MCF 10A (cell line): ENCODE results near the gene CCDC9B. TPM values are rescaled to one million over a fixed set of nuclear protein-coding genes. Genes with fewer than 3 reads are reported as not detected.

Experiments
- BruUV-seq: library from RNA; stranded (reverse); fragments of 400-500 nt; replicated peaks from 2 replicates; lab custom pipeline; 2021; lab: Mats Ljungman, UMichigan
- CTCF ChIA-PET: fragments of 300-600 bp; sonication (Branson Sonifier 250); formaldehyde crosslinking; extraction: SDS; loops from one replicate; lab custom pipeline; 2021; ENCODE audit warnings: antibody characterized with exemption, inconsistent platforms; lab: Yijun Ruan, JAX
- POLR2A ChIA-PET: fragments of 300-600, 350-650 bp; sonication (Branson Sonifier 250); formaldehyde crosslinking; extraction: SDS; loops from one replicate; lab custom pipeline; 2020; ENCODE audit warnings: antibody characterized with exemption, inconsistent platforms; lab: Yijun Ruan, JAX
- DNase-seq: peaks from one replicate; pipeline ENCODE4 v3.0.0-alpha.2; 2018; ENCODE audit not compliant: unreplicated experiment
- H3K27ac Mint-ChIP-seq: one replicate; pipeline ENCODE4 v1.8.0; 2022; ENCODE audit warnings: mild to moderate bottlenecking, low read depth, mixed read lengths; ENCODE audit not compliant: unreplicated experiment
- H3K27me3 Mint-ChIP-seq: one replicate; pipeline ENCODE4 v1.8.0; 2022; ENCODE audit warnings: mixed read lengths; ENCODE audit not compliant: insufficient read depth, unreplicated experiment
- H3K36me3 Mint-ChIP-seq: one replicate; pipeline ENCODE4 v1.8.0; 2022; ENCODE audit warnings: mild to moderate bottlenecking, moderate library complexity, mixed read lengths; ENCODE audit not compliant: insufficient read depth, unreplicated experiment
- H3K4me1 Mint-ChIP-seq: one replicate; pipeline ENCODE4 v1.8.0; 2022; ENCODE audit warnings: mixed read lengths; ENCODE audit not compliant: insufficient read depth, unreplicated experiment
- H3K4me3 Mint-ChIP-seq: one replicate; pipeline ENCODE4 v1.8.0; 2022; ENCODE audit warnings: mild to moderate bottlenecking, moderate library complexity, mixed read lengths; ENCODE audit not compliant: unreplicated experiment
- H3K9me3 Mint-ChIP-seq: one replicate; pipeline ENCODE4 v1.8.0; 2022; ENCODE audit warnings: mixed read lengths; ENCODE audit not compliant: unreplicated experiment
- intact Hi-C: fragments of 100-400 bp; cut with micrococcal nuclease; formaldehyde crosslinking; loops from 2 replicates; pipeline ENCODE4 v1.14.1; 2022
- total RNA-seq: library from RNA; stranded (reverse); gene quantifications from 2 replicates; pipeline ENCODE4 v1.2.3, GENCODE V29; 2022
- TF ChIP-seq, protein P1 (sequence below): fragments of 200-600 bp; IDR thresholded peaks from one replicate; pipeline ENCODE4 v1.8.0; 2022; ENCODE audit warnings: antibody characterized with exemption, mild to moderate bottlenecking; ENCODE audit not compliant: unreplicated experiment

CCDC9B gene
- total RNA-seq, 1 experiment from 2014 or later: 36.0 TPM

- intact Hi-C loops: no loop called here
- no peak for DNase-seq
- Mint-ChIP-seq H3K4me3 (no peak within 1 kb of the TSS), H3K27ac (no peak within 1 kb of the TSS), H3K27me3 (peaks cover 13% of the 10 kb centered on the region), H3K4me1 (no peaks in the 10 kb centered on the region), H3K9me3 (no peaks in the 10 kb centered on the region), H3K36me3 (no peaks in the 10 kb centered on the region)
- no TSS peak for BruUV-seq
- TF ChIP-seq, protein P1, sequence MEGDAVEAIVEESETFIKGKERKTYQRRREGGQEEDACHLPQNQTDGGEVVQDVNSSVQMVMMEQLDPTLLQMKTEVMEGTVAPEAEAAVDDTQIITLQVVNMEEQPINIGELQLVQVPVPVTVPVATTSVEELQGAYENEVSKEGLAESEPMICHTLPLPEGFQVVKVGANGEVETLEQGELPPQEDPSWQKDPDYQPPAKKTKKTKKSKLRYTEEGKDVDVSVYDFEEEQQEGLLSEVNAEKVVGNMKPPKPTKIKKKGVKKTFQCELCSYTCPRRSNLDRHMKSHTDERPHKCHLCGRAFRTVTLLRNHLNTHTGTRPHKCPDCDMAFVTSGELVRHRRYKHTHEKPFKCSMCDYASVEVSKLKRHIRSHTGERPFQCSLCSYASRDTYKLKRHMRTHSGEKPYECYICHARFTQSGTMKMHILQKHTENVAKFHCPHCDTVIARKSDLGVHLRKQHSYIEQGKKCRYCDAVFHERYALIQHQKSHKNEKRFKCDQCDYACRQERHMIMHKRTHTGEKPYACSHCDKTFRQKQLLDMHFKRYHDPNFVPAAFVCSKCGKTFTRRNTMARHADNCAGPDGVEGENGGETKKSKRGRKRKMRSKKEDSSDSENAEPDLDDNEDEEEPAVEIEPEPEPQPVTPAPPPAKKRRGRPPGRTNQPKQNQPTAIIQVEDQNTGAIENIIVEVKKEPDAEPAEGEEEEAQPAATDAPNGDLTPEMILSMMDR: no peak
- ChIA-PET POLR2A (interaction anchor here (0.9 kb wide), 1 partner anchor 48 kb away, joined by 3 read pairs; no protein-coding TSS in a partner anchor), CTCF (interaction anchor here (1.4 to 13.6 kb wide), 3 partner anchors 12 to 31 kb away, joined by 9 to 137 read pairs (median 28); no protein-coding TSS in a partner anchor)
Measured at GRCh38 chr15:40307421-40308211, 33.1 kb downstream of the CCDC9B start, which contains the start of gene PLCB2. Gene PLCB2, minus strand, starts transcription at chr15:40307935. Its CDS starts 263 bp downstream, at chr15:40307672.

DNA sequence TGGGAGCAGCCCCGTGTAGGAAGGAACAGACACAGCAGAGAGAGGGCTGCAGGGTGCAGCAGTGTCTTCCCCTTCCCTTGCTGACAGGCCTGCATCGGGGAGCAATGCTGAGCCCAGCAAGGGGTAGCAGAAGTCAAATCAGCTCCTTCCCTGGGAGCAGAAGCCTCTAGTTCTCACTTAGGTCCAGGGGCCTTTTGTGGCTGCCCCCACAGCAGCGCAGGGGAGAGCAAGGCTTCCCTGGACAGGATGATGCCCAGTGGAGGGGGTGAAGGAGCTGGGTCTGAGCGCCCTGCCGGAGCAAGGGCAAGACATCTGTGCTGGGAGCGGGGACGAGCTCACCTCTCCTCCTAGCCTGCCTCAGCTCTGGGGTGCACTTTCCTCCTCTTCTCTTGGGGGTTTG is 33.8 kb downstream of the CCDC9B start:
- Mint-ChIP-seq H3K36me3 (no peaks in the 10 kb centered on the region), H3K4me3 (no peak overlapping the region), H3K4me1 (no peaks in the 10 kb centered on the region), H3K27me3 (peaks cover 13% of the 10 kb centered on the region), H3K9me3 (no peaks in the 10 kb centered on the region), H3K27ac (no peak overlapping the region)
- DNase-seq: no peak
- intact Hi-C loops: no loop called here
- ChIA-PET CTCF (interaction anchor here (5.8 to 13.6 kb wide), 2 partner anchors 17 to 30 kb away, joined by 28 to 137 read pairs; no protein-coding TSS in a partner anchor), POLR2A (interaction anchor here (0.6 kb wide), 1 partner anchor 1863 kb away, joined by 5 read pairs; no protein-coding TSS in a partner anchor)
- TF ChIP-seq, protein P1: no peak
- BruUV-seq: no TSS peak

DNA sequence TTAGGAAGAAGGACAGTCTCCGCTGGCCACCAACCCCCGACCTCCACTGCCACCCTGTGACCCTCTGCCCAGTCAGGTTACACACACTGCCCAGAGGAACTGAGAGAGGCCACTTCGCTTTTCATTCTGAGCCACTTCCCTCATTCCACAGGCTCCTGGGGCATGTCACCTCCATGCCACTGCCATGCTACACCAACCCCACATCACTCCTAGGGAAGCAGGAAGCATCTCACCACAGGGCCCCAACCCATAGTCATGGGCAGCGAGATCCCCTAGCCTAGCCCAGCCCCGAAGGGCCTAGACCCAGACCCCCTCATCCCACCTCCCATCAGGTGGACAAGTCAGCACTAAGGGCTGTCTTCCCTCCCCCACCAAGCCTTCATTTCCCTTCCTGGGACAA is 34.4 kb downstream of the CCDC9B start:
- intact Hi-C loops: no loop called here

More for the DNA sequence above, 34.4 kb downstream of the CCDC9B start:
- BruUV-seq: no TSS peak
- ChIA-PET POLR2A (interaction anchor here (0.6 kb wide), 1 partner anchor 1864 kb away, joined by 5 read pairs; no protein-coding TSS in a partner anchor), CTCF (interaction anchor here (0.7 to 13.6 kb wide), 5 partner anchors 12 to 130 kb away, joined by 3 to 137 read pairs (median 6); no protein-coding TSS in a partner anchor)
- no peaks in the 10 kb centered on the region for H3K4me1 Mint-ChIP-seq
- no peak overlapping the region for H3K27ac Mint-ChIP-seq
- no peaks in the 10 kb centered on the region for H3K36me3 Mint-ChIP-seq
- H3K27me3 Mint-ChIP-seq: peaks cover 13% of the 10 kb centered on the region
- TF ChIP-seq, protein P1: no peak
- no peak overlapping the region for H3K4me3 Mint-ChIP-seq
- H3K9me3 Mint-ChIP-seq: no peaks in the 10 kb centered on the region
- DNase-seq: no peak
